Ishikawa (cell line): Measurements from ENCODE around the gene RGS8.

Experiments
- CEBPB ChIP-seq: IDR thresholded peaks from 2 replicates; pipeline ENCODE4 v1.6.1; 2012
- CREB1 ChIP-seq: IDR thresholded peaks from 2 replicates; pipeline ENCODE4 v1.6.1; 2012; ENCODE audit warnings: low read depth
- EGR1 ChIP-seq: IDR thresholded peaks from 2 replicates; pipeline ENCODE4 v1.6.1; 2012
- EP300 ChIP-seq: IDR thresholded peaks from 2 replicates; pipeline ENCODE4 v1.6.1; 2012; ENCODE audit warnings: borderline replicate concordance
- FOXM1 ChIP-seq: IDR thresholded peaks from 2 replicates; pipeline ENCODE4 v1.6.1; 2012; ENCODE audit warnings: low read depth, borderline replicate concordance
- NFIC ChIP-seq: IDR thresholded peaks from 2 replicates; pipeline ENCODE4 v1.6.1; 2012
- RAD21 ChIP-seq: IDR thresholded peaks from 2 replicates; pipeline ENCODE4 v1.6.1; 2012; ENCODE audit warnings: low read depth
- REST ChIP-seq: IDR thresholded peaks from 2 replicates; pipeline ENCODE4 v1.6.1; 2012; ENCODE audit warnings: low read depth, mild to moderate bottlenecking
- TAF1 ChIP-seq: IDR thresholded peaks from 2 replicates; pipeline ENCODE4 v1.6.1; 2012; ENCODE audit warnings: low read depth, mild to moderate bottlenecking
- TCF12 ChIP-seq: IDR thresholded peaks from 2 replicates; pipeline ENCODE4 v1.6.1; 2012; ENCODE audit warnings: low read depth
- TEAD4 ChIP-seq: IDR thresholded peaks from 2 replicates; pipeline ENCODE4 v1.6.1; 2012
- USF1 ChIP-seq: IDR thresholded peaks from 2 replicates; pipeline ENCODE4 v1.6.1; 2012
- YY1 ChIP-seq: IDR thresholded peaks from 2 replicates; pipeline ENCODE4 v1.6.1; 2012; ENCODE audit warnings: low read depth
- ZBTB7A ChIP-seq: IDR thresholded peaks from 2 replicates; pipeline ENCODE4 v1.6.1; 2012; ENCODE audit warnings: low read depth
- TF ChIP-seq, protein P1 (sequence below): IDR thresholded peaks from 2 replicates; pipeline ENCODE4 v1.6.1; 2012

Gene RGS8, protein sequence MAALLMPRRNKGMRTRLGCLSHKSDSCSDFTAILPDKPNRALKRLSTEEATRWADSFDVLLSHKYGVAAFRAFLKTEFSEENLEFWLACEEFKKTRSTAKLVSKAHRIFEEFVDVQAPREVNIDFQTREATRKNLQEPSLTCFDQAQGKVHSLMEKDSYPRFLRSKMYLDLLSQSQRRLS

GRCh38 chr1:182684116-182684828 is at the start of gene RGS8:
Gene RGS8 (minus strand): TSS chr1:182684587. CDS start chr1:182669649, 14,938 bp downstream.
- TF ChIP-seq REST (no peak), NFIC (no peak), EGR1 (no peak), TEAD4 (no peak), YY1 (no peak), ZBTB7A (no peak), CEBPB (no peak), EP300 (no peak), RAD21 (no peak), FOXM1 (no peak), USF1 (no peak)
- TF ChIP-seq, protein P1, sequence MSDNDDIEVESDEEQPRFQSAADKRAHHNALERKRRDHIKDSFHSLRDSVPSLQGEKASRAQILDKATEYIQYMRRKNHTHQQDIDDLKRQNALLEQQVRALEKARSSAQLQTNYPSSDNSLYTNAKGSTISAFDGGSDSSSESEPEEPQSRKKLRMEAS, result no peak

GRCh38 chr1:182731852-182732575 is 47.6 kb upstream of the RGS8 start:
- no peak for TF ChIP-seq TEAD4
- no peak for TF ChIP-seq CEBPB
- no peak for TF ChIP-seq YY1

- TF ChIP-seq NFIC (no peak), REST (no peak), TEAD4 (no peak), YY1 (no peak), TAF1 (no peak), EP300 (no peak), RAD21 (no peak), TCF12 (no peak), FOXM1 (no peak), EGR1 (no peak), ZBTB7A (no peak), CEBPB (no peak), CREB1 (no peak), USF1 (no peak)
- TF ChIP-seq, protein P1, result no peak
Observed at GRCh38 chr1:182726912-182727311, 42.5 kb upstream of the RGS8 start.

GRCh38 chr1:182725259-182726255 is 41.2 kb upstream of the RGS8 start:
- no peak for TF ChIP-seq REST
